ENCODE results near the gene LRIG1.

DNA sequence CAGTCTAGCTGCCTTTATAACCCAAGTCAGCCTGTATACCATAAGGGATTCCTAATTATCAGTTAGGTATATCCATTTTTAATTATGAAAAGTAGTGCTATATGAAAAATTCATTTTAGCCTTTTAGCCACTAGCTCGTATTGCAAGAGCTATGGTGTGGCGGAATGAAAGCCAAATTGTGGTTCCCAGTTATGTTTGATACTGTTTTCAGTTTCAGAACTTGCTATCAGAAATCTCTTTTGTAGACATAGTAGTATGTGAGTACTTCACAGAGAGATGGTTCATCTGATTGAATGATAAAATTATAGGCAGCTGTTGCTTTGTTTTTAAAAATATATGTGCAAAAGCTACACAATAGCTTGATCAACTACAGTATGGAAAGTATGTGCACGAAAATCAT is 145.4 kb downstream of the LRIG1 start:
- TF ChIP-seq, protein P1, sequence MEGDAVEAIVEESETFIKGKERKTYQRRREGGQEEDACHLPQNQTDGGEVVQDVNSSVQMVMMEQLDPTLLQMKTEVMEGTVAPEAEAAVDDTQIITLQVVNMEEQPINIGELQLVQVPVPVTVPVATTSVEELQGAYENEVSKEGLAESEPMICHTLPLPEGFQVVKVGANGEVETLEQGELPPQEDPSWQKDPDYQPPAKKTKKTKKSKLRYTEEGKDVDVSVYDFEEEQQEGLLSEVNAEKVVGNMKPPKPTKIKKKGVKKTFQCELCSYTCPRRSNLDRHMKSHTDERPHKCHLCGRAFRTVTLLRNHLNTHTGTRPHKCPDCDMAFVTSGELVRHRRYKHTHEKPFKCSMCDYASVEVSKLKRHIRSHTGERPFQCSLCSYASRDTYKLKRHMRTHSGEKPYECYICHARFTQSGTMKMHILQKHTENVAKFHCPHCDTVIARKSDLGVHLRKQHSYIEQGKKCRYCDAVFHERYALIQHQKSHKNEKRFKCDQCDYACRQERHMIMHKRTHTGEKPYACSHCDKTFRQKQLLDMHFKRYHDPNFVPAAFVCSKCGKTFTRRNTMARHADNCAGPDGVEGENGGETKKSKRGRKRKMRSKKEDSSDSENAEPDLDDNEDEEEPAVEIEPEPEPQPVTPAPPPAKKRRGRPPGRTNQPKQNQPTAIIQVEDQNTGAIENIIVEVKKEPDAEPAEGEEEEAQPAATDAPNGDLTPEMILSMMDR (IDR thresholded peaks at IDR 0.05; ENCODE audit: low read depth, low read length, poor library complexity, severe bottlenecking): no peak
- no peak for TF ChIP-seq EZH2phosphoT487 (IDR thresholded peaks at IDR 0.05; ENCODE audit: borderline replicate concordance, low read length)
